Stimulated activated CD4-positive, alpha-beta T cell treated with anti-CD3 and anti-CD28 coated beads, TNF-alpha, amount 100 ng/mL, for 48 hours (primary cell): ENCODE measurements around the gene HEATR5B.
"Not testable (repeated sequence)": the region's sequence is repeated elsewhere in the genome, so short reads cannot be mapped to it uniquely, and the experiment has no call there.

Experiments used
- DNase-seq, 3 donors: peaks; one replicate each; pipeline ENCODE4 v3.0.0-alpha.2; 2020; ENCODE audit warnings: low read depth in 3 of 3

HEATR5B gene

DNA sequence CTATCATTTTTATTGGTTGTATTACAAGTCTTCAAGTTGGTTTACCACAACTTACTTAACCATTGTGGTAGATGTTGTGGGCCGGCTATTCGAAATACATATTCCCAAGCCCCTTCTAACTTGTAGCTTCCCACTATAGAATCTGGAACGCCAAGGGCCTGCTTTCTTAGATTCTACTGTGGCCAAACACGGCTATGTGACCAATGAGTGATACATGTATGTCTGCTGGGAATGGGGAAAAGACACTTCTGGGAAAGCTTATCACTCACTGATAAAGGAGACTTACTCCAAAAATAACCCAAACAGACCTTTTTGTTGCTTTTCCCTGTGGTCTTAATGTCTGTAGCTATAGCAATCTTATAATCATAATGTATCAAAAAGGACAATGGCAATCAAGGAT is 142.3 kb downstream of the HEATR5B start:
- no peak for DNase-seq

DNA sequence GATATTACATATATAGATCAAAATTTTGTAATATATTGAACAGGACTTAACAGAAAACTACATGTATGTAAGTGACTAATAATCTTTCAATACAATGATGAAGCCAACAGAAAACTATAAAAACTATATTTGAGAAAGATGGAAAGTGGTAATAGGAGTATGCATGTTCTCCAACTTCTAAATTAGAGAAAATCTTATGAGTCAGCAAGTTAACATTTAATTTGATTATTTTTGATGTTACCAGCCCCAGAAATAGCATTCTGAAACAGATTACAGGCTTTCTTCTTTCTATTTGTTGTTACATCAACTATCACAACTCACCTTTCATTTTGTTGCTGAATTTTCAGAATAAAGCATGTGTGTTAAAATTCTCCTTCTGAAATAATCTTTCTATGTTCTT is 147.6 kb downstream of the HEATR5B start:
- not testable (repeated sequence) for DNase-seq

GRCh38 chr2:36931688-36932087 is 152.5 kb downstream of the HEATR5B start:
- not testable (repeated sequence) for DNase-seq
